H1 (cell line): ENCODE results near the gene SGSM1. TPM values are rescaled to one million over a fixed set of nuclear protein-coding genes. Genes with fewer than 3 reads are reported as not detected.

Experiments used
- CTCF ChIA-PET: fragments of 300-600 bp; sonication (Branson Sonifier 250); formaldehyde crosslinking; loops from one replicate; lab custom pipeline; 2021; ENCODE audit not compliant: partially characterized antibody; lab: Charles Lee
- POLR2A ChIA-PET: fragments of 300-600 bp; sonication (Branson Sonifier 250); formaldehyde crosslinking; loops from one replicate; lab custom pipeline; 2021; ENCODE audit warnings: inconsistent platforms; ENCODE audit not compliant: partially characterized antibody; lab: Charles Lee
- DNase-seq, 2 experiments: peaks; one replicate each; pipeline versions ENCODE4 v3.0.0 to v3.0.0-alpha.2; 2010 to 2022; ENCODE audit warnings: low spot score in 2 of 2, low read depth in 1 of 2, mixed read lengths in 1 of 2
- FAIRE-seq: peaks from 2 replicates; lab custom pipeline; 2011; peaks lifted over from hg19 to GRCh38; lab: Jason Lieb, UNC
- H2AFZ ChIP-seq: 2 replicates; pipeline ENCODE4 v1.8.1; 2012; ENCODE audit warnings: low read length, inconsistent platforms
- H2AK5ac ChIP-seq: 2 replicates; pipeline ENCODE4 v1.6.1; 2013; ENCODE audit warnings: low read depth, low read length
- H2BK120ac ChIP-seq: replicated peaks from 2 replicates; pipeline ENCODE3; 2013; ENCODE audit warnings: low read depth, low read length, inconsistent platforms
- H2BK12ac ChIP-seq: 2 replicates; pipeline ENCODE4 v1.6.1; 2013; ENCODE audit warnings: low read depth, low read length
- H2BK15ac ChIP-seq: 2 replicates; pipeline ENCODE4 v1.6.1; 2013; ENCODE audit warnings: low read length
- H2BK20ac ChIP-seq: 2 replicates; pipeline ENCODE4 v1.6.1; 2013; ENCODE audit warnings: low read length
- H2BK5ac ChIP-seq: 2 replicates; pipeline ENCODE4 v1.6.1; 2013; ENCODE audit warnings: low read depth, low read length
- H3K14ac ChIP-seq: 2 replicates; pipeline ENCODE4 v1.6.1; 2013; ENCODE audit warnings: inconsistent platforms; ENCODE audit not compliant: insufficient read length
- H3K18ac ChIP-seq: 2 replicates; pipeline ENCODE4 v1.6.1; 2013; ENCODE audit warnings: low read length; ENCODE audit errors: extremely low read depth
- H3K23ac ChIP-seq: 2 replicates; pipeline ENCODE4 v1.6.1; 2013; ENCODE audit warnings: inconsistent platforms; ENCODE audit not compliant: insufficient read length
- H3K23me2 ChIP-seq: 2 replicates; pipeline ENCODE4 v1.6.1; 2013; ENCODE audit warnings: low read depth, low read length
- H3K27ac ChIP-seq: 2 replicates; pipeline ENCODE4 v1.6.1; 2011; ENCODE audit warnings: low read depth, low read length, inconsistent platforms
- H3K27me3 ChIP-seq, 4 experiments: replicated peaks in 1 of 4; 1 replicate in 1 of 4; 2 replicates in 3 of 4; pipeline versions ENCODE4 v1.6.1 to v1.8.1; 2011 to 2013; ENCODE audit warnings: low read length in 3 of 4, mild to moderate bottlenecking in 3 of 4, inconsistent platforms in 2 of 4, mixed read lengths in 2 of 4, moderate library complexity in 1 of 4; ENCODE audit not compliant: control insufficient read depth in 3 of 4, insufficient read depth in 3 of 4; ENCODE audit errors: extremely low read depth in 1 of 4
- H3K36me3 ChIP-seq, 4 experiments: 2 replicates each; pipeline versions ENCODE4 v1.6.1 to v1.8.1; 2011 to 2013; ENCODE audit warnings: mild to moderate bottlenecking in 4 of 4, low read length in 3 of 4, moderate library complexity in 2 of 4, control low read depth in 1 of 4, inconsistent platforms in 1 of 4; ENCODE audit not compliant: insufficient read depth in 4 of 4, control insufficient read depth in 2 of 4
- H3K4ac ChIP-seq: replicated peaks from 2 replicates; pipeline ENCODE3; 2013; ENCODE audit warnings: low read length, low read depth, mixed read lengths, inconsistent platforms; ENCODE audit not compliant: insufficient read length
- H3K4me1 ChIP-seq, 4 experiments: replicated peaks in 1 of 4; 1 replicate in 1 of 4; 2 replicates in 3 of 4; pipeline versions ENCODE4 v1.6.1 to v1.8.1; 2011 to 2013; ENCODE audit warnings: low read length in 3 of 4, inconsistent platforms in 2 of 4, mixed read lengths in 1 of 4; ENCODE audit not compliant: insufficient read depth in 4 of 4, control insufficient read depth in 3 of 4
- H3K4me2 ChIP-seq, 2 experiments: 2 replicates each; pipeline versions ENCODE4 v1.6.1 to v1.8.1; 2011 to 2013; ENCODE audit warnings: low read depth in 2 of 2, low read length in 2 of 2, control low read depth in 1 of 2, inconsistent platforms in 1 of 2, mild to moderate bottlenecking in 1 of 2; ENCODE audit not compliant: insufficient read depth in 1 of 2
- H3K4me3 ChIP-seq, 4 experiments: fragments of 200-600, 300-600 bp in 1 of 4; sonication (generic), shearing (Covaris generic), sonication (Bioruptor Twin) in 1 of 4; 2 replicates each; pipeline versions ENCODE4 v1.5.1 to v1.8.1; 2011 to 2016; ENCODE audit warnings: low read length in 4 of 4, low read depth in 3 of 4, control low read depth in 2 of 4, inconsistent platforms in 2 of 4, mild to moderate bottlenecking in 2 of 4, mixed read lengths in 1 of 4, moderate library complexity in 1 of 4; ENCODE audit not compliant: insufficient read depth in 2 of 4; ENCODE audit errors: extremely low read depth in 1 of 4
- H3K56ac ChIP-seq: replicated peaks from 2 replicates; pipeline ENCODE3; 2013; ENCODE audit warnings: low read depth, mild to moderate bottlenecking, mixed read lengths, low read length, inconsistent platforms; ENCODE audit not compliant: insufficient read length
- H3K79me1 ChIP-seq: 2 replicates; pipeline ENCODE4 v1.6.1; 2013; ENCODE audit warnings: low read depth, low read length, control low read depth
- H3K79me2 ChIP-seq, 2 experiments: 2 replicates each; pipeline versions ENCODE4 v1.6.1 to v1.8.1; 2012 to 2013; ENCODE audit warnings: low read length in 2 of 2, mild to moderate bottlenecking in 2 of 2, inconsistent platforms in 1 of 2; ENCODE audit not compliant: insufficient read depth in 2 of 2, control insufficient read depth in 1 of 2
- H3K9ac ChIP-seq, 4 experiments: replicated peaks in 1 of 4; 1 replicate in 1 of 4; 2 replicates in 3 of 4; pipeline versions ENCODE4 v1.6.1 to v1.8.1; 2011 to 2013; ENCODE audit warnings: low read depth in 3 of 4, low read length in 3 of 4, control low read depth in 2 of 4, mild to moderate bottlenecking in 2 of 4, moderate library complexity in 2 of 4, inconsistent platforms in 1 of 4; ENCODE audit errors: extremely low read depth in 1 of 4
- H3K9me3 ChIP-seq, 2 experiments: 2 replicates each; pipeline versions ENCODE4 v1.6.1 to v1.8.1; 2012 to 2013; ENCODE audit warnings: mild to moderate bottlenecking in 2 of 2, moderate library complexity in 2 of 2, control low read depth in 1 of 2, inconsistent platforms in 1 of 2, low read depth in 1 of 2, low read length in 1 of 2, mixed read lengths in 1 of 2; ENCODE audit not compliant: insufficient read depth in 2 of 2
- H4K20me1 ChIP-seq, 2 experiments: replicated peaks in 1 of 2; 2 replicates each; pipeline versions ENCODE3 to v1.8.1; 2011 to 2013; ENCODE audit warnings: inconsistent platforms in 2 of 2, low read length in 2 of 2, mild to moderate bottlenecking in 1 of 2; ENCODE audit not compliant: insufficient read depth in 2 of 2, control insufficient read depth in 1 of 2
- H4K5ac ChIP-seq: 2 replicates; pipeline ENCODE4 v1.6.1; 2013; ENCODE audit warnings: low read length, low read depth, mixed read lengths, inconsistent platforms; ENCODE audit not compliant: insufficient read length
- H4K8ac ChIP-seq: 2 replicates; pipeline ENCODE4 v1.8.0; 2013; ENCODE audit warnings: mild to moderate bottlenecking, moderate library complexity, low read length, inconsistent platforms; ENCODE audit not compliant: insufficient read depth; ENCODE audit errors: extremely low read depth
- H4K91ac ChIP-seq: replicated peaks from 2 replicates; pipeline ENCODE3; 2013; ENCODE audit warnings: low read length, mixed read lengths, inconsistent platforms; ENCODE audit not compliant: insufficient read length
- BRCA1 ChIP-seq: IDR thresholded peaks from 2 replicates; pipeline ENCODE4 v1.6.1; 2012; ENCODE audit warnings: low read depth, low read length, improper control_type of control experiment
- CBX8 ChIP-seq: fragments of 300-800, 300-1000 bp; sonication (generic); IDR thresholded peaks from 2 replicates; pipeline ENCODE4 v1.7.1; 2016; ENCODE audit warnings: low read depth, low read length, borderline replicate concordance
- GABPA ChIP-seq: IDR thresholded peaks from 2 replicates; pipeline ENCODE4 v1.6.1; 2011; ENCODE audit warnings: mild to moderate bottlenecking, low read length, moderate library complexity, borderline replicate concordance; ENCODE audit not compliant: insufficient read depth
- NRF1 ChIP-seq: IDR thresholded peaks from 2 replicates; pipeline ENCODE4 v1.6.1; 2011; ENCODE audit warnings: mild to moderate bottlenecking, low read depth, low read length, improper control_type of control experiment
- POU5F1 ChIP-seq: IDR thresholded peaks from 2 replicates; pipeline ENCODE4 v1.6.1; 2011; ENCODE audit warnings: low read depth, mild to moderate bottlenecking, low read length, moderate library complexity
- RNF2 ChIP-seq: fragments of 200-900, 300-1000 bp; sonication (generic); IDR thresholded peaks from 2 replicates; pipeline ENCODE4 v1.7.1; 2016; ENCODE audit warnings: borderline replicate concordance, low read depth, mild to moderate bottlenecking, antibody characterized with exemption, low read length; ENCODE audit not compliant: poor library complexity, severe bottlenecking; ENCODE audit errors: missing control alignments
- TCF12 ChIP-seq: IDR thresholded peaks from 2 replicates; pipeline ENCODE4 v1.6.1; 2011; ENCODE audit warnings: low read depth, mild to moderate bottlenecking, low read length
- TEAD4 ChIP-seq: IDR thresholded peaks from 2 replicates; pipeline ENCODE4 v1.6.1; 2012; ENCODE audit warnings: low read depth, low read length, inconsistent platforms, mixed read lengths
- ZNF274 ChIP-seq: IDR thresholded peaks from 2 replicates; pipeline ENCODE4 v1.7.0; 2012; ENCODE audit warnings: low read length, borderline replicate concordance; ENCODE audit errors: extremely low read depth
- WGBS, 2 experiments: shearing (Covaris generic) in 1 of 2; methylation state at CpG; one replicate each; pipeline versions ENCODE4 v1.1.6 to v1.1.7; 2013 to 2015; ENCODE audit warnings: low lambda C conversion rate in 2 of 2, mixed read lengths in 2 of 2, inconsistent platforms in 1 of 2, low coverage in 1 of 2, missing lambda C conversion rate in 1 of 2; ENCODE audit not compliant: insufficient replicate concordance in 2 of 2, insufficient coverage in 1 of 2, insufficient read length in 1 of 2; ENCODE audit errors: extremely low coverage in 1 of 2, missing lambda C conversion rate in 1 of 2; 5-methylcytosine and 5-hydroxymethylcytosine counted together
- polyA plus RNA-seq, 7 experiments: library from polyadenylated mRNA; depleted of rRNA in 3 of 7; stranded (reverse) in 5 of 7; unstranded in 2 of 7; fragments of >200 nt in 5 of 7; fragments of 200-250 nt in 2 of 7; gene quantifications; 1 replicate in 5 of 7; 2 replicates in 1 of 7; 4 replicates in 1 of 7; pipeline versions ENCODE4 v1.2.1 to v1.2.3, GENCODE V29; 2011 to 2013; ENCODE audit warnings: missing spikeins in 2 of 7, mixed read lengths in 2 of 7
- total RNA-seq: library from RNA; stranded (reverse); fragmentation: NEBNext Ultra II Directional; extraction: Animal tissue kit (Norgen Biotek cat#: 25700); gene quantifications from 2 replicates; pipeline ENCODE4 v1.2.1, GENCODE V29; 2021
- TF ChIP-seq, protein P1 (sequence below), 3 experiments: IDR thresholded peaks; 1 replicate in 2 of 3; 2 replicates in 1 of 3; pipeline versions ENCODE4 v1.5.1 to v1.6.1; 2011; ENCODE audit warnings: low read length in 3 of 3, mild to moderate bottlenecking in 3 of 3, inconsistent platforms in 2 of 3, low read depth in 1 of 3, moderate library complexity in 1 of 3; ENCODE audit not compliant: insufficient read depth in 1 of 3; ENCODE audit errors: control extremely low read depth in 1 of 3

SGSM1 gene
- total and polyA plus RNA-seq, 2 of the 8 experiments (the other 6 are each of a cell fraction or from before 2014, with no cell fraction given), result 2.8 to 5.2 TPM

DNA sequence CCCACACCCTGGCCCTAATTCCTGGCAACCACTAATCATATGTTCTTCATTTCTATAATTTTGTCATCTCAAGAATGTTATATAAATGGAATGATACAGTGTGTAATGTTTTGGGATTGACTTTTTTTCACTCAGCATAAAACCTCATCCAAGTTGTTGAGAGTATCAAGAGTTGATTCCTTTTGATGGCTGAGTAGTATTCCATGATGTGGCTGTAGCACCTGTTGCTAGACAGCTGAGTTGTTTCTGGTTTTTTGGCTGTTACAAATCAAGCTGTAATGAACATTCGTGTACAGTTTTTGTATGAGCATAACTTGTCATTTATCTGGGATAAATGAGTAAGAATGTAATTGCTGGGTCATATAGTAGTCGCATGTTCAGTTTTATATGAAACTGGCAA lies 81.2 kb downstream of the SGSM1 start:
- H4K5ac ChIP-seq, result no peak overlapping the region
- FAIRE-seq, result no peak
- H3K4me3 ChIP-seq, result no peak overlapping the region
- 87% methylated on average over 2 of the region's 2 CpGs; no CpG with 5 or more reads in 1 of the 2 experiments for WGBS, 2 experiments
- no peak overlapping the region for H3K4me2 ChIP-seq
- H2BK120ac ChIP-seq, result no peak overlapping the region
- no peak overlapping the region for H4K8ac ChIP-seq
- H3K4me1 ChIP-seq, result no peaks in the 10 kb centered on the region; a peak in 1 of 7 replicates
- H2AFZ ChIP-seq, result no peak overlapping the region
- H2BK5ac ChIP-seq, result no peak overlapping the region
- no peak overlapping the region for H2BK15ac ChIP-seq
- H3K23me2 ChIP-seq, result no peaks in the 10 kb centered on the region; the same call in 1 of the 2 replicates
- H3K9me3 ChIP-seq, result no peaks in the 10 kb centered on the region
- POLR2A ChIA-PET, result no interaction called here
- no peaks in the 10 kb centered on the region for H3K27me3 ChIP-seq
- no peak overlapping the region for H3K18ac ChIP-seq
- H3K27ac ChIP-seq, result no peak overlapping the region
- H2BK20ac ChIP-seq, result no peak overlapping the region
- H4K20me1 ChIP-seq, result no peaks in the 10 kb centered on the region
- H3K79me2 ChIP-seq, result no peaks in the 10 kb centered on the region
- no peak overlapping the region for H2AK5ac ChIP-seq
- H4K91ac ChIP-seq, result no peak overlapping the region
- H3K56ac ChIP-seq, result no peak overlapping the region
- no peak overlapping the region for H3K4ac ChIP-seq
- peaks cover 0 to 4% (median 0%) of the 10 kb centered on the region in 4 experiments; a peak in 1 of 8 replicates for H3K36me3 ChIP-seq
- H3K14ac ChIP-seq, result no peak overlapping the region
- H3K79me1 ChIP-seq, result no peaks in the 10 kb centered on the region
- H3K23ac ChIP-seq, result no peak overlapping the region
- no peak for DNase-seq
- CTCF ChIA-PET, result interaction anchor here (1.4 kb wide), 1 partner anchor 37 kb away, joined by 4 read pairs; no protein-coding TSS in a partner anchor
- no peak overlapping the region for H2BK12ac ChIP-seq
- no peak overlapping the region for H3K9ac ChIP-seq
- no peak for TF ChIP-seq POU5F1
- TF ChIP-seq, protein P1, sequence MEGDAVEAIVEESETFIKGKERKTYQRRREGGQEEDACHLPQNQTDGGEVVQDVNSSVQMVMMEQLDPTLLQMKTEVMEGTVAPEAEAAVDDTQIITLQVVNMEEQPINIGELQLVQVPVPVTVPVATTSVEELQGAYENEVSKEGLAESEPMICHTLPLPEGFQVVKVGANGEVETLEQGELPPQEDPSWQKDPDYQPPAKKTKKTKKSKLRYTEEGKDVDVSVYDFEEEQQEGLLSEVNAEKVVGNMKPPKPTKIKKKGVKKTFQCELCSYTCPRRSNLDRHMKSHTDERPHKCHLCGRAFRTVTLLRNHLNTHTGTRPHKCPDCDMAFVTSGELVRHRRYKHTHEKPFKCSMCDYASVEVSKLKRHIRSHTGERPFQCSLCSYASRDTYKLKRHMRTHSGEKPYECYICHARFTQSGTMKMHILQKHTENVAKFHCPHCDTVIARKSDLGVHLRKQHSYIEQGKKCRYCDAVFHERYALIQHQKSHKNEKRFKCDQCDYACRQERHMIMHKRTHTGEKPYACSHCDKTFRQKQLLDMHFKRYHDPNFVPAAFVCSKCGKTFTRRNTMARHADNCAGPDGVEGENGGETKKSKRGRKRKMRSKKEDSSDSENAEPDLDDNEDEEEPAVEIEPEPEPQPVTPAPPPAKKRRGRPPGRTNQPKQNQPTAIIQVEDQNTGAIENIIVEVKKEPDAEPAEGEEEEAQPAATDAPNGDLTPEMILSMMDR (IDR thresholded peaks at IDR 0.05; ENCODE audit: control extremely low read depth in 1 of 3, insufficient read depth in 1 of 3, low read depth in 1 of 3, low read length in 3 of 3), result no peak
- no peak for TF ChIP-seq RNF2
- no peak for TF ChIP-seq NRF1
- no peak for TF ChIP-seq TEAD4
- TF ChIP-seq CBX8, result no peak
- TF ChIP-seq BRCA1, result no peak
- TF ChIP-seq ZNF274, result no peak
- no peak for TF ChIP-seq TCF12
- no peak for TF ChIP-seq GABPA
